Limb (tissue), 2 donors: ENCODE results near the gene IRF9.

Experiments used
- DNase-seq, 2 donors: peaks; one replicate each; pipeline ENCODE4 v3.0.0-alpha.2; 2016; ENCODE audit errors: extremely low spot score in 2 of 2

IRF9 gene

GRCh38 chr14:24147761-24148428 is 13.2 kb upstream of the IRF9 start:
- no peak for DNase-seq

GRCh38 chr14:24149302-24149969 is 11.6 kb upstream of the IRF9 start:
- DNase-seq: no peak

GRCh38 chr14:24150061-24150460 is 11.0 kb upstream of the IRF9 start:
- no peak for DNase-seq

- DNase-seq: no peak
Measured at GRCh38 chr14:24150567-24150966, 10.5 kb upstream of the IRF9 start.

- DNase-seq: no peak
Measured at GRCh38 chr14:24150993-24151392, 10.1 kb upstream of the IRF9 start.

- no peak for DNase-seq
Measured at GRCh38 chr14:24151404-24152080, 9.5 kb upstream of the IRF9 start.

GRCh38 chr14:24155100-24155499 is 6.0 kb upstream of the IRF9 start:
- DNase-seq: no peak

GRCh38 chr14:24156840-24157239 is 4.2 kb upstream of the IRF9 start:
- no peak for DNase-seq

- no peak for DNase-seq
Measured at GRCh38 chr14:24157331-24157730, 3.7 kb upstream of the IRF9 start.

GRCh38 chr14:24159777-24160498 is 1.1 kb upstream of the IRF9 start:
- DNase-seq: no peak

- DNase-seq: no peak
Measured at GRCh38 chr14:24160499-24160849, 591 bp upstream of the IRF9 start.

- no peak for DNase-seq
Measured at GRCh38 chr14:24162093-24162492, 1.0 kb downstream of the IRF9 start.

GRCh38 chr14:24164518-24164991 is 3.5 kb downstream of the IRF9 start:
- DNase-seq: no peak

GRCh38 chr14:24165785-24166184 is 4.7 kb downstream of the IRF9 start:
- no peak for DNase-seq

GRCh38 chr14:24167469-24168114 is 6.5 kb downstream of the IRF9 start:
- no peak for DNase-seq

- peak; percentile 90 to 94 for DNase-seq
Measured at GRCh38 chr14:24171422-24172260, 10.6 kb downstream of the IRF9 start, which contains the start of gene REC8. REC8 (plus strand) TSS chr14:24172080; CDS start chr14:24172553, 473 bp downstream.

- DNase-seq: peak in 1 of 2 donors; percentile 58
Measured at GRCh38 chr14:24172261-24172860, 11.3 kb downstream of the IRF9 start.

- no peak for DNase-seq
Measured at GRCh38 chr14:24172871-24173281, 11.8 kb downstream of the IRF9 start.

GRCh38 chr14:24176599-24176998 is 15.5 kb downstream of the IRF9 start:
- no peak for DNase-seq
